ENCODE measurements around the gene DCAF6.
"Not testable (repeated sequence)": the region's sequence is repeated elsewhere in the genome, so short reads cannot be mapped to it uniquely, and the experiment has no call there.

DCAF6 gene

DNA sequence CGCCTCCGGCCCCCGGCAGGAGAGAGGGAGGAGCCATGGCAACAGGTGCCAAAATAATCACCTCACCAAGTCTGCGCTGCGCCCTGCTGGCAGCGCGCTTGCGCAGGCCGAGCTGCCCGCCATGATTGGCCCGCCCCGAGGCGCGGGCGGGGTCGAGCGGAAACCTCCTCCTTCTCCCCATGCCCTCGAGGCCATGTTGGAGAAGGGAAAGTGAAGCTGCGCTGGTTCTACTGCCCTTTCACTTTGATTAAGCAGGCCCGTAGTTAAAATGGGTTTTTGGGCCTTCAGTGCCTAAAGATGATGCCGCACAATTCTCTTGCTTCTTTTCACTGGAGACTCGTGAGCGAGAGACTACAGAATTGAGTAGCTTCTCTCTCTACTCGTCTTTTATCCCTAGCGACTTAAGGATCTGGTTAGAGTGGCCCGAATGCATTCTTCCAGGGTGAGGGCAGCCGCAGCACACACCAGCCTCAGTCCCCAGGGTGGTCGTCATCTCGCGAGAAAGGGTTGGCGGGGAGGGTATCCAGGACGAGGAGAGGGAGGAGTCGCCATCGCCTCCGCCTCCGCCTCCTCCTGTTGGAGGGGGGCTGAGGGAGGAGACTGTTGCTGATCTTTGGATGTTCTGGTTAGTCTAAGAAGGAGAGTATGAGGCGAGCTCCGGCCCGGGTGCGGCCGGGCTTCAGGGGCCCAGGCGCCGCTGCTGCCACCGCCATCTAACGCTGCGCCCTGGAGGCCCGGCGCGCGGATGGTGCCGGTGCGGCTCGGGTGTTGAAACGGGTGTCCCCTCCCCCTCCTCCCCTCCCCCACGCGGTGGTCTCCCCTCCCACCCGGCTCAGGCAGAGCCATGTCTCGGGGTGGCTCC lies at the start of gene DCAF6:
DCAF6 (plus strand) TSS at position 616 of the 862 bp plus-strand sequence; CDS start at position 845, 229 bp downstream.
- in situ Hi-C loops (cut with MboI; ENCODE audit: low sequenced_read_pairs), result no loop called here

DNA sequence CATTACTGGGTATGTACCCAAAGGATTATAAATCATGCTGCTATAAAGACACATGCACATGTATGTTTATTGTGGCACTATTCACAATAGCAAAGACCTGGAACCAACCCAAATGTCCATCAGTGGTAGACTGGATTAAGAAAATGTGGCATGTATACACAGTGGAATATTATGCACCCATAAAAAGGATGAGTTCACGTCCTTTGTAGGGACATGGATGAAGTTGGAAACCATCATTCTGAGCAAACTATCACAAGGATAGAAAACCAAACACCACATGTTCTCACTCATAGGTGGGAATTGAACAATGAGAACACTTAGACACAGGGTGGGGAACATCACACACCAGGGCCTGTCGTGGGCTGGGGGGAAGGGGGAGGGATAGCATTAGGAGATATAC lies 49.3 kb upstream of the DCAF6 start:
- in situ Hi-C loops (cut with MboI; ENCODE audit: low sequenced_read_pairs), result not testable (repeated sequence)

DNA sequence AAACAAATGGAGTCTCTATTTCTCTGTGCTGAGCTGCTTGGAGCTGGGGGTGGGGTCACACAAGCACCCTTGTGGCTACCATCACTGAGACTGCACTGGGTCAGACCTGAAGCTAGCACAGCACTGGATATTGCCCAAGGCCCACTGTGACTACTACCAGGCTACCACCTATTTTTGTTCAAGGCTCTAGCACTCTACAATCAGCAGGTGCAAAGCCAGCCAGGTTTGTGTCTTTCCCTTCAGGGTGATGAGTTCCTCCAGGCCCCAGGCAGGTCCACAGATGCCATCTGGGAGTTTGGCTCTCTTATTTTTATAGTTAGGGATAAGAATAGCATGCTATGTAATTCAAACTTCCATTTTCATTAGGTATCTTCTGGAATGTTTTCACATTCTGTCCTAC lies 46.1 kb upstream of the DCAF6 start:
- in situ Hi-C loops (cut with MboI; ENCODE audit: low sequenced_read_pairs), result no loop called here

DNA sequence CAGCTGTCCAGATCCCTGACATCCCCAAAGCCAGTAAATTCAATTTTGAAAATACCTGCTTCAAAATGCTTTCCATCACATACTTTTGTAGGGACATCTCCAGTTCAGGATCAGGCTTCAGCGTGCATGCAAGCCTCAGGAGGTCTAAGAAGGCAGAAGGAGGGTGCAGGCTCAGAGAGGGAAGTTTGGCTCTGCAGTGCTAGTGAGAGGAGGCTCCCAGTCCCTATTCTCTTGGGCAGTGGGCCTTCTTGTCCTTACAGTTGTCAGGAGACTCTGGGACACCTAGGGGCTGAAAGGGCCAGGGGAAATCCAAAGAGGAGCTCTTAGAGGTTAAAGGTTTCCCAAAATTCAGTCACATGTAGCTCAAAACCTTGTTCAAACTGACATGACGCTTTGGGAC lies 42.7 kb upstream of the DCAF6 start:
- in situ Hi-C loops (cut with MboI; ENCODE audit: low sequenced_read_pairs), result no loop called here

DNA sequence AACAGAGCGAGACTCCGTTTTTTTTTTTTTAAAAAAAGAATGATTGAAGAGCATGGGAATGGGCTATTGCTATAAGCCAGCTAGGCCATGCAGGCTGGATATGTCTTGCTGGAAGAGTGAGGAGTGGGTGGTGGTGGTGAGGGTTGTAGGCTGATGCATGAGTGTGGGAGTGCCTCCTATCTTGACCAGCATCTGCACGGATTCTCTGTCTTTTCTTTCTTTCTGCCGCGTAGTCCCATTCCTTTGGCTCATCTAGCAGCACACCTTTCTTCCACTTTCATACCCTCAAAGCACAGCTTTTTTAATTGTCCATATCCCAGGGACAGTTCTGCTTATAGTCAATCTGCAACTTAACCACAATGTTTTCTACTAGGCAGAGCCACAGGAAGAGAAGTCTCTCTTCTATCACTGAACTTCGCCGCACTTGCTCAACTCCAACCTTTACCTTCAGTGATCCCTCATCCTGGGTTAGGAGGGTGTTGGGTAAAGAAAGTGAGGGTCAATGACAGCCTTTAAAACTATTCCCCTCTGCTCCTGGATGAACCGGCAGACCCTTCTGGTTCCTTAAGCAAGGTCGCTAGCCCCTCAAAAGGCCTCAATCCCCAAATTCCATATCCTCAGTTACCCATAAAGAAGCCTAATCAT lies 37.8 kb upstream of the DCAF6 start:
- in situ Hi-C loops (cut with MboI; ENCODE audit: low sequenced_read_pairs), result no loop called here

GRCh38 chr1:167899253-167899681 lies 37.2 kb upstream of the DCAF6 start:
- in situ Hi-C loops (cut with MboI; ENCODE audit: low sequenced_read_pairs), result no loop called here

DNA sequence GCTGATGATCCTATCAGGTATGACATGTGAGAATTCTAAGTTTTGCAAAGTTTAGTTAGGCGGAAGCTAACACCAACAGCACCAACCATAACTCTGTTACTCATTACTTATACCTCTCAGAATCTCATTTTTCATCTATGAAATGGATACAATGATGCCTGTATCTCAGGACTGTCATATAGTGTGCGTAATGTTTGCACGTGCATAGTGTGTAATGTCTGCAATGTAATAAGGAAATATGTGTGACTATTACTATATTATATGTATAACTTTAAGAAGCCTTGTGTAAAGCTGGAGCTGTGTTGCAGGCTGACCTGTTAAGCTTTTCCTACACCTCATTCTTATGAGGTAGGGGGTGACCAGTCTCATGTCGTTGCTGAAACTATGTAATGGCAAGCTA lies 35.6 kb upstream of the DCAF6 start:
- in situ Hi-C loops (cut with MboI; ENCODE audit: low sequenced_read_pairs), result no loop called here

- in situ Hi-C loops (cut with MboI; ENCODE audit: low sequenced_read_pairs), result no loop called here
Observed at GRCh38 chr1:167904652-167905130, 31.8 kb upstream of the DCAF6 start.

GRCh38 chr1:167905182-167905581 lies 31.3 kb upstream of the DCAF6 start:
- in situ Hi-C loops (cut with MboI; ENCODE audit: low sequenced_read_pairs), result no loop called here

GRCh38 chr1:167905671-167906070 lies 30.8 kb upstream of the DCAF6 start:
- in situ Hi-C loops (cut with MboI; ENCODE audit: low sequenced_read_pairs), result no loop called here

DNA sequence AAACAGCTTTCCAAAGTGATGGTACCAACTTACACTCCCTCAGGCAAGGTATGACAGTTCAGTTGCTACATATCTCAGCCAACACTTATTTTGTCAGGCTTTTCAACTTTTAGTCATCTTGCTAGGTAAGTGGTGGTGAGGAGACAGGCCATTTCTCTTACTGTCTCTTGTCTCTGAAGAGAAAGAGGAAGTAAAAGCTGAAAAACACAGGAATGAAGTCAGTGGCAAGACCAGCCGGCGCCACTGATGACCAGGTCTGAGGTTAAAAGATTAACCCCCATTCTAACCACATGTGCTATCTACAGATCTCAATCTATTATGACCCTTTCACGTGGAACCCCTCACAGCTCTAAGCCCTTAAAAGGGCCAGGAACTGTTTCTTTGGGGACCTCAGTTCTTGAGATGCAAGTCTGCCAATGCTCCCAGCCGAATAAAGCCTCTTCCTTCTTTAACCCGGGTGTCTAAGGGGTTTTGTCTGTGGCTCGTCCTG lies 26.7 kb upstream of the DCAF6 start:
- in situ Hi-C loops (cut with MboI; ENCODE audit: low sequenced_read_pairs), result no loop called here

DNA sequence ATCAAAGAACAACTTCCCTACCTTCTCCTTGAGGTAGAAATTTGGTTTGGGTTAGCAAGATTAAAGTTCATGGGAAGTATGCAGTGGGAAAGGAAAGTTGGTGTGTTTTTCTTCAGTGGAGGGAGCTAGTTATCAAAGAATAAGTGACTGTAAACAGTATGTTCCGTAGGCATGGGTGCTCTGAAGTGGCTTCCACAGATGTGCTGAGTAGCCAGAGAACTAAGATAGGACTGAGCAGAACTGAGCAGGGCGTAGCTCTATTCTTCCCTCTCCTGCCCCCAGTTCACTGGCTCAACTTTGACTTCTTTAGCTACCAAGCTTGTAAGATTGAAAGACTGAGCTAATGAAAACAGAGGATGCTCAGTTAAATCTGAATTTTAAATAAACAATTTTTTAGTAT lies 26.0 kb upstream of the DCAF6 start:
- in situ Hi-C loops (cut with MboI; ENCODE audit: low sequenced_read_pairs), result no loop called here

DNA sequence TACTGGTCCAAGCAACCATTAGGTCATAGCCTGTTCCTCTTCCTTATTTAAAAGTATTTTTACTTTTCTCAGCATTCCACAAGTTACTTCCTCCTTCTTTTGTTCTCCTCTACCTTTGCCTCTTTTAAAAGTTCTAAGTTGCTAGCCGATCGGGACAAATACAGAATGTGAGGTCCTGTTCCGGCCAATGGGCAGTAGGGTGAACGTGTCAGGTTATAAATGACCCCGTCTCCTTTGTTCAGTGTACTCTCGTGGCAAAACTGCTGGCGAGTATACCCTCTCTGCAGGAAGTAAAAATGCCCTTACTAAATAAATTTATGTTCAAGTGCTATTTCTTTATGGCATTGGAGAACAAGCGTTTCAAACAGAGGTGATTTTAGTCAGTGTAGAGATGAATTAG lies 25.1 kb upstream of the DCAF6 start:
- in situ Hi-C loops (cut with MboI; ENCODE audit: low sequenced_read_pairs), result no loop called here

DNA sequence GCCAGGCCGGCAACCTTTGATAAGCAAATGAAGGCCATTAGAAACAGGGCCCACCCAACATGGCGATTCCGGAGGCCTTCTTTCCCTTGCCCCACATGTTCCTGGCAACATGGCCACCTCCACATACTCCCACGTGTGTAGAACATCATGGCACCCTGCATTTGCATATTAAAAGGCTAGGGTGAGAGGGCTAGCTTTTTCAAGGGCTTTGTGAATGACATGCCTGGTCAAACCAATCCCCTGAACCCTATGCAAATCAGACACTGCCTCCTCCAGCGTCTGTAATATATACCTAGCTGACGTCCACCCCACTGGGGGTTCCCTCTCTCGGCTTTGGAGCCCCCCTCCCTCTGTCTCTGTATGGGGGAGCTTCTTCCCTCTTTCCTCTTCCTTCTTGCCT lies 24.2 kb upstream of the DCAF6 start:
- in situ Hi-C loops (cut with MboI; ENCODE audit: low sequenced_read_pairs), result no loop called here

DNA sequence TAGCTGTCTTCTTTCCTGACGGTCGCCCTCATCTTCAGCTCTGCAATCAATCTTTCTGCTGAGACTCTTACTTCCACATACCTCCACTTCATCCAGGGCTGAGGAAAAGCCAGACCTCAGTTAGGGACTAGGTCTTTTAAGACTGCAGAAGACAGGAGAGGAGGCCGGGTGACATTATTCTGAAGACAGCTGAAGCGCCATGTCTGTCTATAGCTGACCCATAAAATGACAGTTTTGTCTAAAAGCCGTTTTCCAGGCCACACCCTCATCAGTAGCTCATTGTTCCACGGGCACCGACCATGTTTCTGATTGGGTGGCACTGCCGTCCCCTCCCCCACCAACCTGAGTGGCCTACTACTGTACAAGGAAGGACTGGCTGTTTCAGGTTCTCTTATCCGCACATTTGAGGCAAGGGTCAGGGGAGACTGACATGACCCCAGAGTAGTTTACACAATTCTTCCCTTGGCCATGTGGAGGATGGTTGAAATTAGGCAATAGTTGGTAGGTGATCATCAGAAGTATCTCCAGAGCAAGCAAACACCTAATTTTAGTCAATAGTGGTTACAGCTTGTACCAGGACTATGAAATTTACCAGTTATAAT lies 22.5 kb upstream of the DCAF6 start, which contains the start of gene ADCY10:
ADCY10 (minus strand) TSS at position 240 of the 602 bp plus-strand sequence. CDS start 8,994 bp downstream, outside the sequence.
- in situ Hi-C loops (cut with MboI; ENCODE audit: low sequenced_read_pairs), result no loop called here

DNA sequence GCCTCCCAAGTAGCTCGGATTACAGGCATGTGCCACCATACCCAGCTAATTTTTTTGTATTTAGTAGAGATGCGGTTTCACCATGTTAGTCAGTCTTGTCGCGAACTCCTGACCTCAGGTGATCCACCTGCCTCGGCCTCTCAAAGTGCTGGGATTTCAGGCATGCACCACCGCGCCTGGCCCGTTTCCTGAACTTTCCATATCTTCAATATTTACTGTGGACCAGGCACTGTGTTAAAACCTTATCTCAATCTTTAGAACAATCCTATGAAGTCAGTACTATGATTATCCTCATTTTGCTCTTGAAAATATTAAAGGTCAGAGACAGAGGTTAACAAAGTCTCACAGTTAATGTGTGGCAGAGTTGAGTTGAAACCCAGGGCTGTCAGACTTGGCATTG lies 20.9 kb upstream of the DCAF6 start:
- in situ Hi-C loops (cut with MboI; ENCODE audit: low sequenced_read_pairs), result no loop called here

- in situ Hi-C loops (cut with MboI; ENCODE audit: low sequenced_read_pairs), result no loop called here
Observed at GRCh38 chr1:167916766-167917511, 19.5 kb upstream of the DCAF6 start.

DNA sequence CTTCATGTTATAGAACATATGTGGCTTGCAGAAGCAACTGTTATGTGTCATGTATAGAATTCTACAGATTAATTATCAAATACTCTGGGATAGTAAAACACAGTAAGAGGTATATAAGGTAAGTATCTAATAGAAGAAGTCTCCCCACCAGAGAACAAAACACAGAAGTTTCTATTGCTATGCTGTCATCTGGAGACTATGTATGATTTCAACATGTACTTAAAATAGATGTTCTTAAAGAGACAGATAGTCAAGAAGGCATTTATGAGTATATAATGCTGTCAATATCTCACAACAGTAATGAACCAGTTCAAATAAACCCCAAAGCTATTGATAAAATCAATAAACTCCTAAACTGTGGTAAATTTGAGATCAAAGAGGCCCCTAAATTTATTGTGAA lies 14.5 kb upstream of the DCAF6 start:
- in situ Hi-C loops (cut with MboI; ENCODE audit: low sequenced_read_pairs), result no loop called here

DNA sequence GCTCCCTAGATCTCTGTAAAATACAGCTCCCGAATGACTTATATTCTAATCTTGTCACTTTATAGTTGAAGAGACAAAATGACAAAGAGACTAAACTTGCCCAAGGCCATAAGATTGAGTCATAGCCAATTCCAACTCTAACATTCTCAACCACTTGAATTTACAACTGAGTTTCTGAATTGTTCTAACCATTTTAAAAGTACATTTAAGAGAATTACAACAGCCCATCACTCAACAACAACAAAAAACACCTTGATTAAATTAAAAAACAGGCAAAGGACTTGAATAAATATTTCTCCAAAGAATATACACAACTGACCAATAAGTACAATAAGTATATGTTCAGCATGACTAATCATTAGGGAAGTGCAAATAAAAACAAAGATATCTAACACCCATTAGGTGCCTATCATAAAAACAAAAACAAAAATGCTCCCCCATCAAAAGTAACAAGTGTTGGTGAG lies 13.8 kb upstream of the DCAF6 start:
- in situ Hi-C loops (cut with MboI; ENCODE audit: low sequenced_read_pairs), result no loop called here

DNA sequence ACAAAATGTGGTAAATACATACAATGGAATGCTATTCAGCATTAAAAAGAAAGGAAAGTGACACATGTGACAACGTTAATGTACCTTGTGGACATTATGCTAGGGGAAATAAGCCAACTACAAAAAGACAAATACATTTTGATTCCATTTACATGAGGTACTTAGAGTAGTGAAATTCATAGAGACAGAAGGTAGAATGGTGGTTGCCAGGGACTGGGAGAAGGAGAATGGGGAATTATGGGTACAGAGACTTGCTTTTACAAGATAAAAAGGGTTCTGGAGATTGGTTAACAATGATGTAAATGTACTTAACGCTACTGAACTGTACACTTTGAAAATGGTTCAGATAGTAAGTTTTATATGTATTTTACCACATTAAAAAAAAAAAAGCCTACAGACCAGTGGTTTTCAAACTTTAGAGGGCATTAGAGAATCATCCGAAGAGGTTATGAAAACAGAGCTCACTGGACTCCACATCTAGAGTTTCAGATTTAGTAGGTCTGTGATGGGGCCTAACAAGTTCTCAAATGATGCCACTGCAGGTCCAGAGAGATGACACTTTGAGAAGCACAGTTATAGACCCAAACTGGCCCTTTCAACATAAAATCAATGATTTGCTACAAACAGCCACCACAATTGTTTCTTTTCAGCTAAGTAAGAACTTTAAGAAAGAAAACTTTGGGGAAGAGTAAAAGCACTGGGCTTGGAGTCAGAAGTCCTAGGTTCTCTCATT lies 13.0 kb upstream of the DCAF6 start:
- in situ Hi-C loops (cut with MboI; ENCODE audit: low sequenced_read_pairs), result no loop called here

Data from HL-60/S4 treated with phorbol 12-myristate 13-acetate at 8.2 ng/mL for 4 days and 3 days (cell line).